GOT3 (cell line): Measurements from ENCODE around the gene XCL1.
"Not testable (repeated sequence)": the region's sequence is repeated elsewhere in the genome, so short reads cannot be mapped to it uniquely, and the experiment has no call there.

Experiments
- DNase-seq: peaks from one replicate; lab custom pipeline; 2025; ENCODE audit warnings: mixed read lengths; lab: John Stamatoyannopoulos, UW

Gene XCL1, protein sequence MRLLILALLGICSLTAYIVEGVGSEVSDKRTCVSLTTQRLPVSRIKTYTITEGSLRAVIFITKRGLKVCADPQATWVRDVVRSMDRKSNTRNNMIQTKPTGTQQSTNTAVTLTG

GRCh38 chr1:168576245-168576688 is at the start of gene XCL1:
TSS of gene XCL1 (plus strand) at chr1:168576605. CDS start at chr1:168576638, 33 bp downstream.
- not testable (repeated sequence) for DNase-seq

DNA sequence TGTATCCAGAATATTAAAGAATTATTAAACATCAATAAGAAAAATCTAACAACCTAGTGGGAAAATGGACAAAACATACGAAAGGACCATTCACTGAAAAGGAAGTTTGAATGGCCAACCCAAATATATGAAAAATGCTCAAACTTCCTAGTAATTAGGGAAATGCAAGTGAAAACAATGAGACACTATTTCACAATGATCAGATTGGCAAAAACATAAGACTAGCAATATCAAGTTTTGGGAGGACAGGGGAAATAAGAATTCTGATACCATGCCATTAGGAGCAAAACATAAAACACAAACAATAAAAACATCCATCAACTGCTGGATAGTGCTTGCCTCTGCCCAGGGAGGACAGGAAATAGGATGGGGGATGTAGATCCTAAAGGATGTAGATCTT is 46.9 kb upstream of the XCL1 start:
- no peak for DNase-seq

GRCh38 chr1:168531615-168532345 is 44.6 kb upstream of the XCL1 start:
- no peak for DNase-seq

- DNase-seq, result no peak
Measured at GRCh38 chr1:168535536-168535935, 40.9 kb upstream of the XCL1 start.

DNA sequence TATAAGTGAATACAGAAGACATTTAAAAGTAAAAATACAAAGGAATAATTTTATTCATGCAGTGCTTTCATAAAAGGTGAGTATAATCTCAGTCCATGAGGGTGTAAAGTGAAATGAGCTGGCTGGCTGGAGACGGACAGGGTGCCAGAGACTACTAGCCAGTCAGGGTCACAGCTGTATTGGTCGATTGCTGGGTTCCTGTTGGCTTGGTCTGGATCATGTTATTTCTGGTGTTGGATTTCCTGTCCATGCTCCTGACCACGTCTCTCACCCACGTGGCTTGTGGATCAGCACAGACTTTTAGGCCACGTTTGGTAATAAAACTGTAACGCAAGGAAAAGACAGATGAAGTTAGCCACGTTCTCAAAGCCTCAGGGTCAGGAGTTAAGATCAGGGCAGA is 35.6 kb upstream of the XCL1 start:
- DNase-seq, result not testable (repeated sequence)

- DNase-seq, result not testable (repeated sequence)
Measured at GRCh38 chr1:168542978-168543377, 33.4 kb upstream of the XCL1 start.

- not testable (repeated sequence) for DNase-seq
Measured at GRCh38 chr1:168543840-168544498, 32.4 kb upstream of the XCL1 start, which contains the start of gene XCL2. TSS of gene XCL2 (minus strand) at chr1:168543997. CDS start at chr1:168543964, 33 bp downstream.

GRCh38 chr1:168545678-168546552 is 30.5 kb upstream of the XCL1 start:
- DNase-seq, result not testable (repeated sequence)

DNA sequence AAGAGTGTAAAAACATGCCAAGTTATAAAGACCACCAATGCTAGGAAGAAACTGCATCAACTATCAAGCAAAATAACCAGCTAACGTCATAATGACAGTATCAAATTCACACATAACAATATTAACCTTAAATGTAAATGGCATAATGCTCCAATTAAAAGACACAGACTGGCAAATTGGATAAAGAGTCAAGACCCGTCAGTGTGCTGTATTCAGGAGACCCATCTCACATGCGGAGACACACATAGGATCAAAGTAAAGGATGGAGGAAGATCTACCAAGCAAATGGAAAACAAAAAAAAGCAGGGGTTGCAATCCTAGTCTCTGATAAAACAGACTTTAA is 29.9 kb upstream of the XCL1 start:
- DNase-seq, result not testable (repeated sequence)

- DNase-seq, result no peak
Measured at GRCh38 chr1:168550971-168551370, 25.4 kb upstream of the XCL1 start.

DNA sequence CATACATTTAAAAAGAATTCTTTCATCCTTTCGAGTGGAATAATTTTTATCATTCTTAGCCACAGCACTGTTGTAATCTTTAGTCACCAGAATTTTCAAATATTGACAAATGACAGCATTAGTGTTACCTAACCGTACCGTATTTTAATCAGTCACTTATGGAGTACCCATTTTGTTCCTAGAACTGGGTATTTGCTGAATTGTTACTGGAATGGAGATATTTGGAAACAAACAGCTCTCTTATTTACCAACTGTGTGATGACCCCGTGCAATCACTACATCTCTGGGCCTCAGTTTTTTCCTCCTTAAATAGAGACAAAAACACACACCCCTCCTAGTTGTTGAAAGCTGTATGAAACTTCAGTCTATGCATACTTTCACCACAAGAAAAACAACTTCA is 24.7 kb upstream of the XCL1 start:
- DNase-seq, result no peak

- no peak for DNase-seq
Measured at GRCh38 chr1:168552961-168553360, 23.4 kb upstream of the XCL1 start.

DNA sequence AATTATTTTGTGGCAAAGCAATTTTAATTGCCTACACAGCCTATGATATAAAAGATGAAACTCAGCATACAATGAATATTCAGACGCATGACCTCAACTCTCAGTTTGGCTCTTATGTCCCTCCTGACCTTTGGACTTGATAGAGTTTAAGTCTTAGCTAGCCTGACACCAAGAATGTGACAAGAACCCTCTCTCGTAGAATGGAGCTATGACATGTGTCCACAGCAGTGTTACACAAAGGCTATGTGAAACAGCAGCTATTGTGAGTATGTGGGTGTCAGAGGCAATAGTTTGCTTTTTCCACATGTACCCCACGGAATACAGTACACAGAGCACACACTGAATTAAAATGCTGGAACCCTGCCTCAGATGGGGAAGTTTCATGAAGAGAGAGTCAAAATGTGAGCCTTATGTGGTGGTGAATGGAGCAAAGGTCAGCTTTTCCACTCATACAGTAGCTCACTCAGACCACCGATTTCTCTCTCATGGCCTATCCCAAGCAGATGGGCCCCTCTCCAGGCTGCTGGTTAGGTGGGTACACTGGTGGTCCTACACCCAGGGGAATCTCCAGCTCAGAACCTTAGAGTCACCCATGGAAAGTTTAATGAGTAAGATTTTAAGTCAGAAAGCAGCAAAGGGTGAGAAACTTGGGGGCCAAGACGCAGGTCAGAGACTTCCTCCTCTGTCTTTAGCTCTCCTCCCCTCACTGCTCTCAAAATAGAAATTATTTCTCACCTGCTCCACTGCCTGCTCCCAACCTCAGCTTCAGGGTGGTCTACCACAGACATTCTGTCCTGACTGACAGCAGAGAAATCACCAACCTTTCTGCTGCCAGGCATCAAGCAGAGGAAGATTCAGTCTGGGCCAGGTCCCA is 22.5 kb upstream of the XCL1 start:
- no peak for DNase-seq

GRCh38 chr1:168554603-168555483 is 21.6 kb upstream of the XCL1 start:
- no peak for DNase-seq

DNA sequence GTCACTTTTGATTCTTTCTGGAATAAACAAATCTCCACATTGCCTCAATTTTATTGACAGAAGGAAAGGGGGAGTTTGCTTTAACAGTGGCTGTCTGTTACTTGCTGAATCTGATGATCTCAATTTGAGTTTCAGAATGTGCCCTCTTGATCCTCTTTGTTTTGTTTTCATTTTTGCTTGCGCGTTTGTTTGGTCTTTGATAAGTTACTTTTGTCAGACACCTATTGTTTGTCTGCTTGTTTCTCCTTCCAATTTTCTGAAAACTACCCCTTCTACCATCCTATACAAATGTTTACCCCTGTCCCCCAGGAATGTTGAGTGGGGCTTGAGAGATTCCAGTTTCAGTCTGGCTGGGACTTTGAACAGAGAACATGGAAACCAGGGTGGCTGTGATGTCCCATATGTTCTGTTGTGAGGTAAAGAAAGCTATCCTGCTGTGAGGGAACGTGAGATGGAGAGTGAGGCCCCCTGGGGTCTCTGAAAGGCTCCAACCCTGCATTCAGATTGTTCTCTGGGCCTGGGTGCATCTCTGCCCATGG is 20.8 kb upstream of the XCL1 start:
- DNase-seq, result no peak

- DNase-seq, result no peak
Measured at GRCh38 chr1:168556647-168557046, 19.8 kb upstream of the XCL1 start.

- no peak for DNase-seq
Measured at GRCh38 chr1:168560370-168560769, 16.0 kb upstream of the XCL1 start.

GRCh38 chr1:168561989-168562388 is 14.4 kb upstream of the XCL1 start:
- DNase-seq, result no peak

- DNase-seq, result no peak
Measured at GRCh38 chr1:168565825-168566224, 10.6 kb upstream of the XCL1 start.

GRCh38 chr1:168567007-168567406 is 9.4 kb upstream of the XCL1 start:
- DNase-seq, result no peak
